WTC11 (cell line): Measurements from ENCODE around the gene PAEP. TPM values are rescaled to one million over a fixed set of nuclear protein-coding genes. Genes with fewer than 3 reads are reported as not detected.

Experiments
- ATAC-seq: fragments of 200-7000 bp; cut with Tn5 transposase; 2 replicates; pipeline ENCODE4 v1.10.0; 2021; ENCODE audit warnings: mild to moderate bottlenecking, moderate library complexity
- CTCF ChIA-PET: fragments of 300-600 bp; sonication (Branson Sonifier 250); formaldehyde crosslinking; loops from one replicate; lab custom pipeline; 2021; ENCODE audit warnings: antibody characterized with exemption; lab: Charles Lee
- POLR2A ChIA-PET: fragments of 350-600 bp; sonication (Branson Sonifier 250); formaldehyde crosslinking; loops from one replicate; lab custom pipeline; 2021; ENCODE audit warnings: antibody characterized with exemption; lab: Charles Lee
- DNase-seq: peaks from one replicate; pipeline ENCODE4 v3.0.0; 2021; ENCODE audit warnings: low spot score
- H3K27ac Mint-ChIP-seq: 2 replicates; pipeline ENCODE4 v1.8.0; 2021; ENCODE audit warnings: mixed read lengths
- H3K27me3 Mint-ChIP-seq: 2 replicates; pipeline ENCODE4 v1.8.0; 2021; ENCODE audit warnings: low read depth, mild to moderate bottlenecking, moderate library complexity, mixed read lengths
- H3K36me3 Mint-ChIP-seq: 2 replicates; pipeline ENCODE4 v1.8.0; 2021; ENCODE audit warnings: mixed read lengths
- H3K4me1 Mint-ChIP-seq: 2 replicates; pipeline ENCODE4 v1.8.0; 2022; ENCODE audit warnings: mixed read lengths
- H3K4me3 Mint-ChIP-seq: 2 replicates; pipeline ENCODE4 v1.8.0; 2021; ENCODE audit warnings: mild to moderate bottlenecking, moderate library complexity, mixed read lengths
- H3K9me3 Mint-ChIP-seq: 2 replicates; pipeline ENCODE4 v1.8.0; 2021; ENCODE audit warnings: mixed read lengths
- AFF4 ChIP-seq: sonication (generic); formaldehyde crosslinking; IDR thresholded peaks from 2 replicates; pipeline ENCODE4 v1.8.1; 2023; ENCODE audit warnings: mild to moderate bottlenecking, missing genetic modification reagents, borderline replicate concordance
- ATF1 ChIP-seq: sonication (generic); formaldehyde crosslinking; IDR thresholded peaks from 2 replicates; pipeline ENCODE4 v1.8.1; 2023; ENCODE audit warnings: mild to moderate bottlenecking, moderate library complexity, missing genetic modification reagents
- CDX4 ChIP-seq: fragments of 250-450 bp; sonication (Bioruptor Pico); IDR thresholded peaks from 2 replicates; pipeline ENCODE4 v1.9.0; 2021; ENCODE audit warnings: moderate library complexity, mild to moderate bottlenecking, inconsistent platforms, borderline replicate concordance
- CREB1 ChIP-seq: sonication (generic); formaldehyde crosslinking; IDR thresholded peaks from 2 replicates; pipeline ENCODE4 v1.8.0; 2023; ENCODE audit warnings: mild to moderate bottlenecking, missing genetic modification reagents
- CREM ChIP-seq: sonication (generic); formaldehyde crosslinking; IDR thresholded peaks from 2 replicates; pipeline ENCODE4 v1.8.1; 2022; ENCODE audit warnings: mild to moderate bottlenecking, missing genetic modification reagents, moderate library complexity
- FOXJ3 ChIP-seq: sonication (generic); formaldehyde crosslinking; IDR thresholded peaks from 2 replicates; pipeline ENCODE4 v1.9.0; 2021; ENCODE audit warnings: missing genetic modification reagents, mild to moderate bottlenecking, borderline replicate concordance
- HMGXB4 ChIP-seq: sonication (generic); formaldehyde crosslinking; IDR thresholded peaks from 2 replicates; pipeline ENCODE4 v1.8.1; 2023; ENCODE audit warnings: mild to moderate bottlenecking, moderate library complexity, missing genetic modification reagents
- IRF1 ChIP-seq: sonication (generic); formaldehyde crosslinking; IDR thresholded peaks from 2 replicates; pipeline ENCODE4 v1.8.0; 2023; ENCODE audit warnings: missing genetic modification reagents
- KAT7 ChIP-seq: sonication (generic); formaldehyde crosslinking; IDR thresholded peaks from 2 replicates; pipeline ENCODE4 v1.8.1; 2023; ENCODE audit warnings: missing genetic modification reagents, mild to moderate bottlenecking, borderline replicate concordance
- MAX ChIP-seq: sonication (generic); formaldehyde crosslinking; IDR thresholded peaks from 2 replicates; pipeline ENCODE4 v1.8.0; 2022; ENCODE audit warnings: mild to moderate bottlenecking, missing genetic modification reagents
- NFE2L1 ChIP-seq: sonication (generic); formaldehyde crosslinking; IDR thresholded peaks from 2 replicates; pipeline ENCODE4 v1.8.1; 2023; ENCODE audit warnings: missing genetic modification reagents
- NFYB ChIP-seq: sonication (generic); formaldehyde crosslinking; conservative IDR thresholded peaks from 2 replicates; pipeline ENCODE4 v1.8.0; 2022; ENCODE audit warnings: low read depth, missing genetic modification reagents
- NR1H2 ChIP-seq: sonication (generic); formaldehyde crosslinking; IDR thresholded peaks from 2 replicates; pipeline ENCODE4 v1.9.0; 2021; ENCODE audit warnings: mild to moderate bottlenecking, moderate library complexity, missing genetic modification reagents
- NR2C2 ChIP-seq: sonication (generic); formaldehyde crosslinking; IDR thresholded peaks from 2 replicates; pipeline ENCODE4 v1.8.0; 2022; ENCODE audit warnings: mild to moderate bottlenecking, missing genetic modification reagents
- OVOL2 ChIP-seq: fragments of 250-450 bp; sonication (Bioruptor Pico); IDR thresholded peaks from 2 replicates; pipeline ENCODE4 v1.9.0; 2021; ENCODE audit warnings: mild to moderate bottlenecking, borderline replicate concordance
- RELA ChIP-seq: sonication (generic); formaldehyde crosslinking; IDR thresholded peaks from 2 replicates; pipeline ENCODE4 v1.8.1; 2022; ENCODE audit warnings: missing genetic modification reagents, mild to moderate bottlenecking, borderline replicate concordance
- RORB ChIP-seq: fragments of 250-450 bp; sonication (Bioruptor Pico); IDR thresholded peaks from 2 replicates; pipeline ENCODE4 v1.9.0; 2021; ENCODE audit warnings: mild to moderate bottlenecking
- SMAD4 ChIP-seq: sonication (generic); formaldehyde crosslinking; IDR thresholded peaks from 2 replicates; pipeline ENCODE4 v1.8.0; 2022; ENCODE audit warnings: mild to moderate bottlenecking, missing genetic modification reagents
- TP53 ChIP-seq: sonication (generic); formaldehyde crosslinking; IDR thresholded peaks from 2 replicates; pipeline ENCODE4 v1.8.1; 2023; ENCODE audit warnings: mild to moderate bottlenecking, missing genetic modification reagents
- ZNF138 ChIP-seq: sonication (generic); formaldehyde crosslinking; conservative IDR thresholded peaks from 2 replicates; pipeline ENCODE4 v1.8.1; 2022; ENCODE audit warnings: mild to moderate bottlenecking, moderate library complexity, missing genetic modification reagents
- ZNF263 ChIP-seq: sonication (generic); formaldehyde crosslinking; IDR thresholded peaks from 2 replicates; pipeline ENCODE4 v1.8.1; 2022; ENCODE audit warnings: low read depth, mild to moderate bottlenecking, moderate library complexity, missing genetic modification reagents
- ZNF396 ChIP-seq: fragments of 250-450 bp; sonication (Bioruptor Pico); IDR thresholded peaks from 2 replicates; pipeline ENCODE4 v1.8.0; 2021; ENCODE audit warnings: mild to moderate bottlenecking, moderate library complexity, borderline replicate concordance
- total RNA-seq: library from RNA; stranded (reverse); gene quantifications from 3 replicates; pipeline ENCODE4 v1.2.3, GENCODE V29; 2021

PAEP gene
- total RNA-seq, 1 experiment from 2014 or later, result not detected

- H3K27ac Mint-ChIP-seq, result no peak overlapping the region
- peaks cover 9% of the 10 kb centered on the region for H3K4me1 Mint-ChIP-seq
- no peak overlapping the region for H3K4me3 Mint-ChIP-seq
- TF ChIP-seq FOXJ3, result no peak
- no peak for TF ChIP-seq CREB1 (CRISPR knock-in tag)
- TF ChIP-seq CDX4 (CRISPR knock-in tag), result no peak
- no peak for TF ChIP-seq TP53 (CRISPR knock-in tag)
- no peak for TF ChIP-seq NFYB (CRISPR knock-in tag)
- TF ChIP-seq MAX, result no peak
- TF ChIP-seq CREM (CRISPR knock-in tag), result no peak
- no peak for TF ChIP-seq KAT7 (CRISPR knock-in tag)
- TF ChIP-seq ATF1 (CRISPR knock-in tag), result no peak
- no peak for TF ChIP-seq RORB (CRISPR knock-in tag)
- TF ChIP-seq OVOL2 (CRISPR knock-in tag), result no peak
- no peak for TF ChIP-seq ZNF138 (CRISPR knock-in tag)
- no peak for TF ChIP-seq NR2C2
- TF ChIP-seq HMGXB4, result no peak
- no peak for TF ChIP-seq AFF4 (CRISPR knock-in tag)
- no peak for TF ChIP-seq IRF1
- no peak for TF ChIP-seq NR1H2 (CRISPR knock-in tag)
- TF ChIP-seq NFE2L1 (CRISPR knock-in tag), result no peak
- TF ChIP-seq ZNF263 (CRISPR knock-in tag), result no peak
- DNase-seq (peak; percentile 6), ATAC-seq (no peak)
- peaks cover 12% of the 10 kb centered on the region for H3K36me3 Mint-ChIP-seq
- POLR2A ChIA-PET, result no interaction called here
- H3K9me3 Mint-ChIP-seq, result peaks cover 15% of the 10 kb centered on the region
- no peaks in the 10 kb centered on the region for H3K27me3 Mint-ChIP-seq
- CTCF ChIA-PET, result no interaction called here
These were observed 5.8 kb downstream of the PAEP start for GRCh38 chr9:135567311-135567710.

- TF ChIP-seq SMAD4 (no peak), RELA (CRISPR knock-in tag) (no peak), ZNF396 (CRISPR knock-in tag) (no peak)
- no peak overlapping the region for H3K4me3 Mint-ChIP-seq
- H3K9me3 Mint-ChIP-seq, result peaks cover 15% of the 10 kb centered on the region
- H3K36me3 Mint-ChIP-seq, result peaks cover 12% of the 10 kb centered on the region
- 0 out of 2 replicates have a peak overlapping the region, but pooled peaks have one; percentile 29 for H3K27ac Mint-ChIP-seq
- ATAC-seq (no peak), DNase-seq (no peak)
- H3K4me1 Mint-ChIP-seq, result peaks cover 9% of the 10 kb centered on the region
- ChIA-PET CTCF (no interaction called here), POLR2A (no interaction called here)
- H3K27me3 Mint-ChIP-seq, result no peaks in the 10 kb centered on the region
These were observed 6.5 kb downstream of the PAEP start for GRCh38 chr9:135568026-135568425.
